CD4-positive, alpha-beta T cell (primary cell): ENCODE results near the gene MYOT. TPM values are rescaled to one million over a fixed set of nuclear protein-coding genes. Genes with fewer than 3 reads are reported as not detected.

Experiments used
- ATAC-seq: fragments of 200-7000 bp; cut with Tn5 transposase; one replicate; pipeline ENCODE4 v1.10.0; 2022; ENCODE audit warnings: mild to moderate bottlenecking; ENCODE audit not compliant: poor library complexity
- CTCF ChIA-PET: fragments of 350-600 bp; sonication (Branson Sonifier 250); formaldehyde crosslinking; loops from one replicate; lab custom pipeline; 2021; ENCODE audit warnings: antibody characterized with exemption, inconsistent platforms; lab: Charles Lee
- POLR2A ChIA-PET: fragments of 350-600 bp; sonication (Branson Sonifier 250); formaldehyde crosslinking; loops from one replicate; lab custom pipeline; 2021; ENCODE audit warnings: antibody characterized with exemption, inconsistent platforms; lab: Charles Lee
- DNase-seq, 14 experiments: peaks; one replicate each; pipeline ENCODE4 v3.0.0-alpha.2; 2013 to 2020; ENCODE audit warnings: mixed read lengths in 2 of 14
- H3K27ac ChIP-seq, 2 donors: one replicate each; pipeline versions ENCODE4 v1.5.1 to v1.7.0; 2013; ENCODE audit warnings: low read length in 2 of 2, low read depth in 1 of 2, mild to moderate bottlenecking in 1 of 2
- H3K27me3 ChIP-seq, 2 experiments: 1 replicate in 1 of 2; 2 replicates in 1 of 2; pipeline versions ENCODE4 v1.6.1 to v1.7.0; 2013; ENCODE audit warnings: low read length in 2 of 2, control low read depth in 1 of 2, mild to moderate bottlenecking in 1 of 2, moderate library complexity in 1 of 2; ENCODE audit not compliant: insufficient read depth in 2 of 2, control insufficient read depth in 1 of 2
- H3K36me3 ChIP-seq: one replicate; pipeline ENCODE4 v1.6.1; 2013; ENCODE audit warnings: low read length, control low read depth; ENCODE audit not compliant: insufficient read depth
- H3K4me1 ChIP-seq: one replicate; pipeline ENCODE4 v1.6.1; 2013; ENCODE audit warnings: low read length, control low read depth; ENCODE audit not compliant: insufficient read depth
- H3K4me3 ChIP-seq: one replicate; pipeline ENCODE4 v1.5.1; 2013; ENCODE audit warnings: mild to moderate bottlenecking, low read length, moderate library complexity
- H3K9me3 ChIP-seq, 2 experiments: 1 replicate in 1 of 2; 2 replicates in 1 of 2; pipeline versions ENCODE4 v1.6.1 to v1.7.0; 2013; ENCODE audit warnings: low read length in 2 of 2, mild to moderate bottlenecking in 2 of 2, control low read depth in 1 of 2, moderate library complexity in 1 of 2; ENCODE audit not compliant: control insufficient read depth in 1 of 2, insufficient read depth in 1 of 2
- H3K27ac Mint-ChIP-seq: one replicate; pipeline ENCODE4 v1.8.0; 2020; ENCODE audit warnings: mixed read lengths
- H3K27me3 Mint-ChIP-seq: one replicate; pipeline ENCODE4 v1.8.0; 2021; ENCODE audit warnings: mixed read lengths
- H3K36me3 Mint-ChIP-seq: one replicate; pipeline ENCODE4 v1.8.0; 2021; ENCODE audit warnings: low read depth, mixed read lengths
- H3K4me1 Mint-ChIP-seq: one replicate; pipeline ENCODE4 v1.8.0; 2021; ENCODE audit warnings: low read depth, mixed read lengths
- H3K4me3 Mint-ChIP-seq: one replicate; pipeline ENCODE4 v1.8.0; 2020; ENCODE audit warnings: mild to moderate bottlenecking, mixed read lengths
- H3K9me3 Mint-ChIP-seq: one replicate; pipeline ENCODE4 v1.8.0; 2020; ENCODE audit warnings: mixed read lengths
- intact Hi-C, 2 experiments: fragments of 100-400 bp; cut with DNase I in 1 of 2; cut with micrococcal nuclease in 1 of 2; formaldehyde crosslinking; loops; one replicate each; pipeline versions ENCODE4 v1.15.1 to v1.9.0; 2023 to 2025; cut with DNase I, micrococcal nuclease
- total RNA-seq, 174 experiments: library from RNA in 2 of 174; stranded (reverse) in 2 of 174; gene quantifications; one replicate each; pipeline ENCODE4 v1.2.3 and lab custom pipeline; 2021 to 2026
- TF ChIP-seq, protein P1 (sequence below): fragments of 200-600 bp; IDR thresholded peaks from one replicate; pipeline ENCODE4 v1.8.0; 2022; ENCODE audit warnings: antibody characterized with exemption, mild to moderate bottlenecking

Gene MYOT
- total RNA-seq, 2 experiments from 2014 or later = not detected

DNA sequence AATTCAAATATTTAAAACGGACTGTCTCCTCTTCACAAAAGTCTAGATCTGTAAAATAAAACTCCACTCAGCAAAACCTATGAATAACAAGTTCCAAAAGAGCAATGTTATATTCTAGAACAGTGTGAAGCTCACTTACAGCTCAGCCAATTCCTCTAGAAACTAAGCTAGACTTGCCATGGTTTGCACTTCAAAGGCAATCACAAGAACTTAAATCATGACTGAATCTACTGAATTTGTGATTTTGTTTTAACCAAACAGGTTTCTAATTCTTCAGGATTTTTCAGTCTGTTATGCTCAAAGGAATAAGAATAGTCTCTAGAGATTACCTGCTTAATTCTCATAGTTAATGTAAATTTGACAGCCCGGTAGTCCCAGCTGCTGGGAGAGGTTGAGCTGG, 20.2 kb downstream of the MYOT start:
- peaks cover 16% of the 10 kb centered on the region for H3K4me1 ChIP-seq
- TF ChIP-seq, protein P1, sequence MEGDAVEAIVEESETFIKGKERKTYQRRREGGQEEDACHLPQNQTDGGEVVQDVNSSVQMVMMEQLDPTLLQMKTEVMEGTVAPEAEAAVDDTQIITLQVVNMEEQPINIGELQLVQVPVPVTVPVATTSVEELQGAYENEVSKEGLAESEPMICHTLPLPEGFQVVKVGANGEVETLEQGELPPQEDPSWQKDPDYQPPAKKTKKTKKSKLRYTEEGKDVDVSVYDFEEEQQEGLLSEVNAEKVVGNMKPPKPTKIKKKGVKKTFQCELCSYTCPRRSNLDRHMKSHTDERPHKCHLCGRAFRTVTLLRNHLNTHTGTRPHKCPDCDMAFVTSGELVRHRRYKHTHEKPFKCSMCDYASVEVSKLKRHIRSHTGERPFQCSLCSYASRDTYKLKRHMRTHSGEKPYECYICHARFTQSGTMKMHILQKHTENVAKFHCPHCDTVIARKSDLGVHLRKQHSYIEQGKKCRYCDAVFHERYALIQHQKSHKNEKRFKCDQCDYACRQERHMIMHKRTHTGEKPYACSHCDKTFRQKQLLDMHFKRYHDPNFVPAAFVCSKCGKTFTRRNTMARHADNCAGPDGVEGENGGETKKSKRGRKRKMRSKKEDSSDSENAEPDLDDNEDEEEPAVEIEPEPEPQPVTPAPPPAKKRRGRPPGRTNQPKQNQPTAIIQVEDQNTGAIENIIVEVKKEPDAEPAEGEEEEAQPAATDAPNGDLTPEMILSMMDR = no peak
- ChIA-PET CTCF (no interaction called here), POLR2A (interaction anchor here (2.0 kb wide), 1 partner anchor 134 kb away, joined by 25 read pairs; the partner anchor contains the start of gene HNRNPA0)
- Mint-ChIP-seq H3K9me3 (no peaks in the 10 kb centered on the region), H3K27ac (no peak overlapping the region), H3K4me3 (peak overlapping the region; percentile 86), H3K36me3 (peaks cover 6% of the 10 kb centered on the region), H3K4me1 (peaks cover 29% of the 10 kb centered on the region), H3K27me3 (no peaks in the 10 kb centered on the region)
- no peak for ATAC-seq
- peaks cover 0 to 4% of the 10 kb centered on the region in 2 experiments for H3K9me3 ChIP-seq
- no peak for DNase-seq
- intact Hi-C loops = loop anchor here in 1 of 2 experiments (5.0 kb wide), 1 partner anchor 131 kb away; no protein-coding TSS in a partner anchor
- no peaks in the 10 kb centered on the region for H3K36me3 ChIP-seq
- H3K27me3 ChIP-seq = no peaks in the 10 kb centered on the region
- no peak overlapping the region for H3K27ac ChIP-seq
- no peak overlapping the region for H3K4me3 ChIP-seq

DNA sequence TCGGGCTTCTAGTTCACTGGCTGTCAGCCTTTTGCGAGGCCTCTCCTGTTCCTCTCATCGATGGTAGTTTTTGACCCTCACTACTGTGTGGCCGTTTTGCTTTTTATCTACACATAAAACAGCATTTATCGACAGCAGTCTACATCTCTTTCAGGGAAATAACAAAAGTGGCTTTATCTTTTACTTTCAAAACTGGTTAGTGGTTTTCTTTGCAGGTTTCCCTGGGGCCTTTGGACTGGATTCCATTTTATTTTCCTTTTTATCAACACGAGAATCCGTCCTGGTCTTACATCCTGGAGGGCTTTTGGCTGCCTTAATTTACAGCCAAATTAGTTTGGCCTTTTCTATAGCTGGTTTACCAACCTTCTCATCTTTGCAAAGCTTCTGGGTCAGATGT, 20.8 kb downstream of the MYOT start:
- Mint-ChIP-seq H3K27ac (peak overlapping the region; percentile 93), H3K27me3 (peaks cover 3% of the 10 kb centered on the region), H3K4me3 (peak overlapping the region; percentile 86), H3K36me3 (peaks cover 6% of the 10 kb centered on the region), H3K9me3 (no peaks in the 10 kb centered on the region), H3K4me1 (peaks cover 29% of the 10 kb centered on the region)
- no peaks in the 10 kb centered on the region for H3K27me3 ChIP-seq
- ChIA-PET CTCF (no interaction called here), POLR2A (interaction anchor here (0.9 to 2.0 kb wide), 7 partner anchors 10 to 147 kb away, joined by 3 to 25 read pairs (median 3); partner anchors contain the start of genes FAM13B and HNRNPA0)
- DNase-seq (peak in 1 of 14 experiments; percentile 23), ATAC-seq (no peak)
- intact Hi-C loops = loop anchor here in 1 of 2 experiments (5.0 kb wide), 1 partner anchor 131 kb away; no protein-coding TSS in a partner anchor
- TF ChIP-seq, protein P1 = no peak
- peak overlapping the region in 1 of 2 donors; percentile 84 for H3K27ac ChIP-seq
- peaks cover 0 to 4% of the 10 kb centered on the region in 2 experiments for H3K9me3 ChIP-seq
- H3K36me3 ChIP-seq = no peaks in the 10 kb centered on the region
- H3K4me3 ChIP-seq = peak overlapping the region; percentile 67
- H3K4me1 ChIP-seq = peaks cover 16% of the 10 kb centered on the region

DNA sequence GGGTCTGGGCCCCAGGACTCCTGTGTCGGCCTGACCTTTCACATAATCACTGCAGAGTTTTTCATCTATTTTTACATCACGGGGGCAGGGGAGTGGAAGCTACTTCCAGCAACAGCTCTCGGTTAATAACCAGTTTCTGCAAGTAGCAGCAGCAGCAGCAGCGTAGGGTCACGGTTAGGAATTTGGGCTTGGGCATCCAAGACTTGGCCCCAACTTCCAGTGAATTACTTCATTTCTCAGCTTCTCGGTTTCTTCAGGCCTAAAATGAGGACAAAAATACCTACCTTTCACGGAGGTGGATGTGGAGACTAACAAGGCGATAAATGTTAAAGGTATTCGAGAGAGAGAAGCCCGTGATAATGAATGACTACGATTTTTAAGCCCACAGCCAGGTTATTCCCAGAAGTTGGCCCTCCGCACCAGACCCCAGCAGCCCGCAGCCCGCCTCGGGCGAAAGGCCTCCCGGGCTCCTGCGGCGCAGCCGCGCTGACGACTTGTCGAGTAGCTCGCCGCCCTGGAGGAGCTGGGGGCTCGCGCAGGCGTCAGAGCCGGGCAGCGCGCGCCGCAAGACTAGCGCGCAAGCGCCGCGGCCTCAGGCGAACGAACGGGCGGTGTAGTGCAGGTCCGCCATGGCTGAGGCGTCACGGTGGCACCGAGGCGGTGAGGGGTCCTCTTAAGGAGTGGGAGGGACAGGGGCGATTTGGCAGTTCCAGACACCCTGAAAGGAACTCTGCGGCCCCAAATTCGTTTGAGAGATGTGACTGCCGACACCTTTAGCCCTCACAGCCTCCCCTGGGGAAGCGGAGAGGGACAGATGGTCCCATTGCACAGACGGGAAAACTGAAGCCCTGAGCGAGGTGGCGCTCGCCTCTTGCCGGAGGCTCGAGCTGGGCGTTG, 21.5 kb downstream of the MYOT start, which contains the start of gene PKD2L2:
TSS of gene PKD2L2 (plus strand) at position 595 of the 897 bp plus-strand sequence. CDS start at position 630, 35 bp downstream.
- intact Hi-C loops = loop anchor here in 1 of 2 experiments (5.0 kb wide), 1 partner anchor 132 kb away; no protein-coding TSS in a partner anchor
- DNase-seq = peak; percentile 51 to 92 (median 74)
- Mint-ChIP-seq H3K4me1 (peaks cover 29% of the 10 kb centered on the region), H3K9me3 (no peaks in the 10 kb centered on the region), H3K27me3 (peaks cover 4% of the 10 kb centered on the region), H3K27ac (peak within 1 kb of the TSS; percentile 93), H3K4me3 (peak within 1 kb of the TSS; percentile 86), H3K36me3 (peaks cover 6% of the 10 kb centered on the region)
- peak within 1 kb of the TSS; percentile 60 to 84 for H3K27ac ChIP-seq
- no peaks in the 10 kb centered on the region for H3K27me3 ChIP-seq
- H3K9me3 ChIP-seq = peaks cover 0 to 4% of the 10 kb centered on the region in 2 experiments
- peak; percentile 96 for ATAC-seq
- ChIA-PET POLR2A (interaction anchor here (0.6 to 2.0 kb wide), 16 partner anchors 8 to 687 kb away, joined by 3 to 25 read pairs (median 3); partner anchors contain the start of genes FAM13B, HNRNPA0 and HSPA9), CTCF (no interaction called here)
- no peaks in the 10 kb centered on the region for H3K36me3 ChIP-seq
- peak within 1 kb of the TSS; percentile 67 for H3K4me3 ChIP-seq
- TF ChIP-seq, protein P1 = no peak
- peaks cover 16% of the 10 kb centered on the region for H3K4me1 ChIP-seq
